Fibroblast of pulmonary artery (primary cell): ENCODE data around the gene PRKG1.

Source experiments
- DNase-seq: peaks from one replicate; pipeline ENCODE4 v3.0.0-alpha.2; 2010; ENCODE audit warnings: low read depth
- H3K4me3 ChIP-seq: replicated peaks from 2 replicates; pipeline ENCODE4 v1.5.1; 2011; ENCODE audit warnings: low read depth, mild to moderate bottlenecking, control low read depth, low read length, moderate library complexity
- TF ChIP-seq, protein P1 (sequence below): IDR thresholded peaks from 2 replicates; pipeline ENCODE4 v1.5.1; 2011; ENCODE audit warnings: mild to moderate bottlenecking, control low read depth, low read length, inconsistent platforms; ENCODE audit errors: missing control alignments

PRKG1 gene

DNA sequence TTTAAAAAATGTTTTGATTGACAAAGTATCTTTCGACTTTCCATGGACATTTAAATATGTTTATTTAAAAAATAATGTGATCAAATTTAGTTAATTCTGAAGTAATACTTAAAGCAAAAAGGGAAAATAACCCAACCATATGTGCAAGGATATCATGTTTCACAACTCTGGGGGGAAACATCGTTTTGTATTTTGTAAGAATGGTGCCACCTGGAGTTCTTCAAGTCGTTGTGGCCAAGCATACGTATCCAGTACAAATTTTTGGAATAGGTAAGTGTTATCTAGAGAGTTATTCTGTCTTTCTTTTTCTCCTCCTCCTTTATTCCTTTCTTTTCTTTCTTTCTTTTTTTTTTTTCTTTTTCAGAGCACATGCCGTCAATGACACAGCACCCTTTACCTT is 801.3 kb downstream of the PRKG1 start:
- TF ChIP-seq, protein P1, sequence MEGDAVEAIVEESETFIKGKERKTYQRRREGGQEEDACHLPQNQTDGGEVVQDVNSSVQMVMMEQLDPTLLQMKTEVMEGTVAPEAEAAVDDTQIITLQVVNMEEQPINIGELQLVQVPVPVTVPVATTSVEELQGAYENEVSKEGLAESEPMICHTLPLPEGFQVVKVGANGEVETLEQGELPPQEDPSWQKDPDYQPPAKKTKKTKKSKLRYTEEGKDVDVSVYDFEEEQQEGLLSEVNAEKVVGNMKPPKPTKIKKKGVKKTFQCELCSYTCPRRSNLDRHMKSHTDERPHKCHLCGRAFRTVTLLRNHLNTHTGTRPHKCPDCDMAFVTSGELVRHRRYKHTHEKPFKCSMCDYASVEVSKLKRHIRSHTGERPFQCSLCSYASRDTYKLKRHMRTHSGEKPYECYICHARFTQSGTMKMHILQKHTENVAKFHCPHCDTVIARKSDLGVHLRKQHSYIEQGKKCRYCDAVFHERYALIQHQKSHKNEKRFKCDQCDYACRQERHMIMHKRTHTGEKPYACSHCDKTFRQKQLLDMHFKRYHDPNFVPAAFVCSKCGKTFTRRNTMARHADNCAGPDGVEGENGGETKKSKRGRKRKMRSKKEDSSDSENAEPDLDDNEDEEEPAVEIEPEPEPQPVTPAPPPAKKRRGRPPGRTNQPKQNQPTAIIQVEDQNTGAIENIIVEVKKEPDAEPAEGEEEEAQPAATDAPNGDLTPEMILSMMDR = no peak
- H3K4me3 ChIP-seq = no peak overlapping the region
- DNase-seq = no peak

DNA sequence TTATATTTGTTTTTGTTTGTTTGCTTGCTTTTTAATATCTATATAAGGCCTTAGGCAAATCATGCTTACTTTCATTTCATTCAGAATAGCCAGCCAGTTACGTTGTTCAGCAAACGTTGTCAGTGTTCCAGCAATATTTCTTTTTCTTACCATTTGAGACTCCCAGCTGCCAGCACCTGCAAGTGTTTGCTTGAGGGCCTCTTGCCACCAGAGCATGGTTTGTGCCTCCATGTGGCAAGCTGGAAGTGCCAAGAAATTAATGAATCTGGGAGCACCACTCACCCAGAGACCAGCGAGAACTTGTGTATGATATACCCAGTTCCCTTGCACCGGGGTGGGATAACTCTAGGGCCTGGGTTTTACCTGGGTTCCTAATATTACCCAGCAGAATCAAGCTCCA is 802.2 kb downstream of the PRKG1 start:
- no peak for DNase-seq
- TF ChIP-seq, protein P1 = no peak

DNA sequence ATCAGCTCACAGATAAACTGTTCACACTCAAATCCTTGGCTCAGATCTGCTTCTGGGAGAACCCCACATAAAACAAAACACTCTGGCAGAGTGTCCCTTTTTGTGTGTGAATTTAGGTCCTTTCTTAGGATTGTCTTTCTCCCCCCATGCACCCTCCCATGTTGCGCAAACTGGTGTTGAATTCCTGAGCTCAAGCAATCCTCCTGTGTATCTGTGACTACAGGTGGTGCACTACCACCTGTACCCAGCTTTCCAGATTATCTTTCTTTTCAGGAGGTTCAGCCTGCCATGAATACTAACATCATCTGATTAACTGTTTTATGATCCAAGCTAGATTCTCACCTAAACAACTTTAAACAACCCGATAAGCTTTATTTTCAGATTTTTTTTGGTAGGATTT is 802.7 kb downstream of the PRKG1 start:
- no peak for DNase-seq
- no peak overlapping the region for H3K4me3 ChIP-seq
- TF ChIP-seq, protein P1 = no peak

More for the DNA sequence above, 802.2 kb downstream of the PRKG1 start:
- H3K4me3 ChIP-seq = no peak overlapping the region

DNA sequence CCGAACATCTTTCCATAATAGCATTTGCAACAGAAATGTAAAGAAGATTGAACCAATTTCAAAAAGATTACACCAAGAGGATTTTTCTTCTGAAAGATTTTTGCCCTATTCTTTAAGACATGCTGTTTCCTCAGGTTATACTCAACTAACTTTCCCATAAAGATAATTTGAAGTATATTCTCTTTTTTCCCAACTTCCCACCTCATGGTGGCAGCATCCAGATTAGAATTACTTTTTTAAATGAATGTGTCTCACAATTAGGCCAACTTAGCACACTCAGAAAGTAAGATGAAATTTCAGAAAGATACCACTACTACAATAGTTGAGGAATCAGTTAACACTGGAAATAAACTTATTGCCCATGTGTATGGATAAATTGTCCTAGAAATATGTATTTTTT is 803.3 kb downstream of the PRKG1 start:
- TF ChIP-seq, protein P1 = no peak
- no peak overlapping the region for H3K4me3 ChIP-seq
- no peak for DNase-seq

- no peak for DNase-seq
- TF ChIP-seq, protein P1 = no peak
- H3K4me3 ChIP-seq = peak overlapping the region; percentile 8
Measured at GRCh38 chr10:51878695-51879094, 804.4 kb downstream of the PRKG1 start.

- TF ChIP-seq, protein P1 = no peak
- peak; percentile 98 for DNase-seq
- peak overlapping the region; percentile 8 for H3K4me3 ChIP-seq
Measured at GRCh38 chr10:51879238-51879637, 805.0 kb downstream of the PRKG1 start.

DNA sequence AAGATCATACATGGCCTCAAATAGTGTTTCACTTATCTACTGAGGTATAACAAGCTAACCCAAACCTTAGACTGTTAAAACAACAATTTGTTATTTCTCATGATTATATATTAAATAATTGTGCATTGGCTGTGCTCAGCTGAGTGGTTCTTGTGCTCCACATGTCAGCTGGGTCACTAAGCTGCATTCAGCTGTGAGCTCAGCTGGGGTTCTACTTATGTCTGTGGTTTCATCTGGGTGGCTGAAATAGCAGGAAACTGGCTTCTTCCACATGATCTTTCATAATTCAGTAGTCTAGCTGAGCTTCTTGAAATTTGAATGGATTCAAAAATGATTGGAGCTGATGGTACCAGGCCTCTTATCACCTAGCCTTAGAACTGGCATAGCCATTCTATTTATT is 806.9 kb downstream of the PRKG1 start:
- TF ChIP-seq, protein P1 = no peak
- DNase-seq = no peak
- no peak overlapping the region for H3K4me3 ChIP-seq
